ENCODE data around the gene OR5B2.
"Not testable (repeated sequence)": the region's sequence is repeated elsewhere in the genome, so short reads cannot be mapped to it uniquely, and the experiment has no call there.

Gene OR5B2

GRCh38 chr11:58406774-58407173 is 21.1 kb downstream of the OR5B2 start, which contains the start of gene OR5B3:
Gene OR5B3, minus strand, starts transcription at chr11:58406874. Its CDS starts 3,465 bp downstream, at chr11:58403409.
- Histone ChIP-seq H3K27me3 (replicated peaks) (no peaks in the 10 kb centered on the region), H3K27ac (no peak within 1 kb of the TSS), H3K4me3 (ENCODE audit: low read depth, low read length) (no peak within 1 kb of the TSS), H3K36me3 (replicated peaks) (no peaks in the 10 kb centered on the region)
- DNase-seq, result no peak
- in situ Hi-C loops (cut with HindIII; ENCODE audit: low pct_ligation_motif_present, low sequenced_read_pairs), result no loop called here
- TF ChIP-seq, protein P1, sequence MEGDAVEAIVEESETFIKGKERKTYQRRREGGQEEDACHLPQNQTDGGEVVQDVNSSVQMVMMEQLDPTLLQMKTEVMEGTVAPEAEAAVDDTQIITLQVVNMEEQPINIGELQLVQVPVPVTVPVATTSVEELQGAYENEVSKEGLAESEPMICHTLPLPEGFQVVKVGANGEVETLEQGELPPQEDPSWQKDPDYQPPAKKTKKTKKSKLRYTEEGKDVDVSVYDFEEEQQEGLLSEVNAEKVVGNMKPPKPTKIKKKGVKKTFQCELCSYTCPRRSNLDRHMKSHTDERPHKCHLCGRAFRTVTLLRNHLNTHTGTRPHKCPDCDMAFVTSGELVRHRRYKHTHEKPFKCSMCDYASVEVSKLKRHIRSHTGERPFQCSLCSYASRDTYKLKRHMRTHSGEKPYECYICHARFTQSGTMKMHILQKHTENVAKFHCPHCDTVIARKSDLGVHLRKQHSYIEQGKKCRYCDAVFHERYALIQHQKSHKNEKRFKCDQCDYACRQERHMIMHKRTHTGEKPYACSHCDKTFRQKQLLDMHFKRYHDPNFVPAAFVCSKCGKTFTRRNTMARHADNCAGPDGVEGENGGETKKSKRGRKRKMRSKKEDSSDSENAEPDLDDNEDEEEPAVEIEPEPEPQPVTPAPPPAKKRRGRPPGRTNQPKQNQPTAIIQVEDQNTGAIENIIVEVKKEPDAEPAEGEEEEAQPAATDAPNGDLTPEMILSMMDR (IDR thresholded peaks at IDR 0.05; ENCODE audit: low read depth, low read length, missing control alignments), result no peak

DNA sequence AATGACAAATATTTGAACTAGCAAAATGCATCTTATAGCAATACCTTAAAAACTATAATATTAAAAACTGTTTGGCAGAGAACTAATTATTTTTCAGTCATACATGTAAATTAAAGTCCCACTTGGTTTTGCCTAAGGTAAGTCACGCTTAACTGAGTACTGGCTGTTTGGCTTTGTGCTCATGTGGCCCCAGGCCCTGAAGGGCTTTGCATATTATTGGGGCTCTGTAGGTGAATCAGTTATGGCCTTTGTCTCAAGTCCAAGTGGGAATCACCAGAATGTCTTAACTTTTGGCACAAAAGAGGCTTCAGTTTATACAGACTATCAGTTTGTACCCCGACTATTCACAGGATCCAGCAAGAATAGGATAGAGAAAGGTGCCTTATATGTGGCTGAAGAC is 28.3 kb downstream of the OR5B2 start:
- H3K36me3 ChIP-seq (replicated peaks); in situ Hi-C loops (cut with HindIII; ENCODE audit: low pct_ligation_motif_present, low sequenced_read_pairs); H3K27me3 ChIP-seq (replicated peaks); H3K27ac ChIP-seq; DNase-seq; H3K4me3 ChIP-seq (ENCODE audit: low read depth, low read length): not testable (repeated sequence)

- Histone ChIP-seq H3K27me3 (replicated peaks) (no peaks in the 10 kb centered on the region), H3K36me3 (replicated peaks) (no peaks in the 10 kb centered on the region), H3K4me3 (ENCODE audit: low read depth, low read length) (no peak overlapping the region), H3K27ac (peak overlapping the region; percentile 19)
- TF ChIP-seq, protein P1 (IDR thresholded peaks at IDR 0.05; ENCODE audit: low read depth, low read length, missing control alignments), result no peak
- DNase-seq, result peak; percentile 11
- in situ Hi-C loops (cut with HindIII; ENCODE audit: low pct_ligation_motif_present, low sequenced_read_pairs), result no loop called here
These were observed 32.3 kb downstream of the OR5B2 start for GRCh38 chr11:58395581-58395980.

DNA sequence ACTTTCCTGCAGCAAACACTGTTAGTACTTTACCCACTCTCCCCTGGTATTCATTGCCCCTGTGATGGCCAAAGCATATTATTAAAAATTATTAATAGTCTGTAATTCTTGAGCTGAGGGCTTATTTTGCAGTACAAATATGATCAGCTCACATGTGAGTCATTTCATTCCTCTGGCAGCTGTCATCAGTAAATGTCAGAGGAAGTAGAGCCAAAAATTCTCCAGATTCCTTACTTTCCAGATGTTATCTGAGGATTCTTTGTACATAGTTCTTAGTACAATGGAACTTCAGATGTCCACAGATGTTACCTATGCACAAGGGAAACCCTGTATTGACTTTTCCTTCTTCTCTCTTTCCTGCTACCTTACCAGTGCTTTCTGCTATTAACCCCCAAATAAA is 33.7 kb downstream of the OR5B2 start:
- Histone ChIP-seq H3K36me3 (replicated peaks) (no peaks in the 10 kb centered on the region), H3K4me3 (ENCODE audit: low read depth, low read length) (no peak overlapping the region), H3K27ac (peak overlapping the region; percentile 65), H3K27me3 (replicated peaks) (no peaks in the 10 kb centered on the region)
- TF ChIP-seq, protein P1 (IDR thresholded peaks at IDR 0.05; ENCODE audit: low read depth, low read length, missing control alignments), result no peak
- in situ Hi-C loops (cut with HindIII; ENCODE audit: low pct_ligation_motif_present, low sequenced_read_pairs), result no loop called here
- peak; percentile 70 for DNase-seq

DNA sequence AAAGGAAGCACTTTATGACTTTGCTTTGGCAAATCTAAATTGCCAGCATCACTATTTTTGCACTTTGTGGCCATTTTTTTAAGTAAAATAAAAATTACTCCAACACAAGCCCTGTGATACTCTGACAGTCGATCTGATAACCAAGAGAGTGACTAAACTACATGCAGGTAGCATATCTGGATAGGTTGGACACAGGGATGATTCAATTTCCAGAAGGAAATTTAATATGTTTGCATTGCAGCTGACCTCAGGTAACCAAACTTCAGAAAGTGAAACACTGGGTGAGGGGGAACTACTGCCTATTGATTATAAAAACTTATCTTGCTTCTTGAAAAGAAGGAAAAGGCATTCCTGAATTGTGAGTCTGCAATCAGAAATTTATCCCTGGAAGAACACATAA is 35.2 kb downstream of the OR5B2 start:
- DNase-seq, result no peak
- H3K27ac ChIP-seq, result no peak overlapping the region
- in situ Hi-C loops (cut with HindIII; ENCODE audit: low pct_ligation_motif_present, low sequenced_read_pairs), result no loop called here
- H3K27me3 ChIP-seq (replicated peaks), result no peaks in the 10 kb centered on the region
- H3K36me3 ChIP-seq (replicated peaks), result no peaks in the 10 kb centered on the region
- TF ChIP-seq, protein P1 (IDR thresholded peaks at IDR 0.05; ENCODE audit: low read depth, low read length, missing control alignments), result no peak
- no peak overlapping the region for H3K4me3 ChIP-seq (ENCODE audit: low read depth, low read length)

DNA sequence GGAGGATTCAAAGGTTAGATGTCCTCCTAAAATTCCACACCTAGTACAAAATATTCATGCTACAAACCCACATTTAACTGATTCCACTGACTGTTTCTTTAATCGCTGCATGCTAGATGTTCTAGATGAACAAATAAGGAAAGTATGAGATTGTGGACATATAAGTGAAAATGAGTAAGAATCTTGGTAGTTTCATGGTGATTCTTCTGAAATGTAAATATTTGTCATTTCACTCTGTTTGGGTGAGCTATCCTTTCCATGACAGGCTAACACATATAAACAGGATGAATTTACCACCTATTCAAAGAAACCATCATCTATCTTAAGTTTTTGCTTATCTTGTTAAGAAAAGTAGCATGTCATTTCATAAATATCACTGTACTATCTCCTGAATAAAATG is 36.0 kb downstream of the OR5B2 start:
- H3K4me3 ChIP-seq (ENCODE audit: low read depth, low read length), result no peak overlapping the region
- TF ChIP-seq, protein P1 (IDR thresholded peaks at IDR 0.05; ENCODE audit: low read depth, low read length, missing control alignments), result no peak
- H3K27me3 ChIP-seq (replicated peaks), result no peaks in the 10 kb centered on the region
- H3K36me3 ChIP-seq (replicated peaks), result no peaks in the 10 kb centered on the region
- no peak for DNase-seq
- H3K27ac ChIP-seq, result no peak overlapping the region
- in situ Hi-C loops (cut with HindIII; ENCODE audit: low pct_ligation_motif_present, low sequenced_read_pairs), result no loop called here

All from brain microvascular endothelial cell (primary cell).